Central memory CD4-positive, alpha-beta T cell (primary cell): Measurements from ENCODE around the gene CRYBG1.
"Not testable (repeated sequence)": the region's sequence is repeated elsewhere in the genome, so short reads cannot be mapped to it uniquely, and the experiment has no call there.

Experiments
- DNase-seq: peaks from one replicate; pipeline ENCODE4 v3.0.0; 2022

Gene CRYBG1

DNA sequence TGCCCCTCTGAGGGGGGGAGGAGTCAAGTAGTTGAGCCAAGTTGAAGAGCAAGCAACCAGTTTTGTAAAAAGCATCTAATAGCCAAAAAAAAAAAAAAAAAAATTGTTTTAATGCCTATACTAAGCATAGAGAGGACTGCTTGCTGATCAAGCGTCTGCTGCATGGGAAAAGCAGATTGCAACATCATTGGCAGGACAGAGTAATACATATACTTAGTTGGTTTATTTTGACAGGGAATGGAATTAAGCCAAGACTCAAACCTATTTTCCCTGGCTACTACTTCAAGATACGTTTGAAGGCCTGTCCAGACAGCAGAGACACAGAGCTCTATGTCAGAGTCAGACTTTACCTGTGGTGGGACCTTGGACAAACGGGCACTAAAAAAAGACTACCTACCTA lies 148.3 kb downstream of the CRYBG1 start:
- DNase-seq = no peak

DNA sequence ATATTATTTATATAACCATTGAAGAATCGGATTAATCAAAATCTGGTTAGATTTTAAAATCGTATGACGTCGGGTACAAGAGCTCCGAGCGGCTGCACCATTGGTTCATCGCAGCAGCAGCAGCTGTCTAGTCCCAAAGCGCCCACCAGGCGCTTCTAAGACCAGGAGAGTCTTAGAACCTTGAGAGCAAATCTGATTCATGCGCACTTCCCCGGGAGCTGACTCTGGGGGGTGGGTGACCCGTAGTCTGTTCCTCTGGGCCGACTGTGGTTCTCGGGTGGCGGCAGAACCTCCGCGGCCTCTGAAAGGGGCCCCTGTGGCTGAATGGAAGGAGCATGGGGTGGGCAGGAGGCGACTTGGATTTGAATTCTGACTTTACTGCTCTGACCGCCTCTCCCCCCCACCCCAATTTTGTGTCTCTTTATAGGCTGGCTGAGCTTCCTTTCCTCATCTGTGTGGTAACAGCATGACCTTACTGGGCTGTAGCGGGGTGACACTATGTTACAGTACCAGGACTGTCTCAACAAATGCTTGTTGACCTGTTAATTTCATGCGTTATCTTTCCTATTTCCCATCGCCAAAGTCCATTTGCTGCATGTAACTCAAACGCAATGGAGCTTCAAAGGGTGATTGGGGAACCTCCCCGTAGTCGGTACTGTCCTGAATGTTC lies 149.0 kb downstream of the CRYBG1 start:
- no peak for DNase-seq

- peak; percentile 70 for DNase-seq
These were observed 149.8 kb downstream of the CRYBG1 start for GRCh38 chr6:106510090-106510970.

GRCh38 chr6:106511288-106512047 lies 151.0 kb downstream of the CRYBG1 start:
- peak; percentile 24 for DNase-seq

DNA sequence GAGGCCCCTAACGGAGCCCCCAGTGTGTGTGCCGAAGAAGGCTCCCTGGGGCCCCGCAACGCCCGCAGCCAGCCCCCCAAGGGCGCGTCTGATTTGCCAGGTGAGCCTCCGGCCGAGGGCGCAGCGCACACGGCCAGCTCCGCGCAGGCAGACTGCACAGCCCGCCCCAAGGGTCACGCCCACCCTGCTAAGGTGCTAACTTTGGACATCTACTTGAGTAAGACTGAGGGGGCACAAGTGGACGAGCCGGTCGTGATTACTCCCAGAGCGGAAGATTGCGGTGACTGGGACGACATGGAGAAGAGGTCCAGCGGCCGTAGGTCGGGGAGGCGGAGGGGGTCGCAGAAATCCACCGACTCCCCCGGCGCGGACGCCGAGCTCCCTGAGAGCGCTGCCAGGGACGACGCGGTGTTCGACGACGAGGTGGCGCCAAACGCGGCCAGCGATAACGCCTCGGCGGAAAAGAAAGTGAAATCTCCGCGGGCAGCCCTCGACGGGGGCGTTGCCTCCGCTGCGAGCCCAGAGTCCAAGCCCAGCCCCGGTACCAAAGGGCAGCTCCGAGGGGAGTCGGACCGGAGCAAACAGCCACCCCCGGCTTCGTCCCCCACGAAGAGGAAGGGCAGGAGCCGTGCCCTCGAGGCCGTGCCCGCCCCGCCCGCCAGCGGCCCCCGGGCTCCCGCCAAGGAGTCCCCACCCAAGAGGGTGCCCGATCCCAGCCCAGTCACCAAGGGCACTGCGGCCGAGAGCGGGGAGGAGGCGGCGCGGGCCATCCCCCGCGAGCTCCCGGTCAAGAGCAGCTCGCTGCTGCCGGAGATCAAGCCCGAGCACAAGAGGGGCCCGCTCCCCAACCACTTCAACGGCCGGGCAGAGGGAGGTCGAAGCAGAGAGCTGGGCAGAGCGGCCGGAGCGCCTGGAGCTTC lies 151.8 kb downstream of the CRYBG1 start:
- DNase-seq = peak; percentile 79

GRCh38 chr6:106512968-106513574 lies 152.6 kb downstream of the CRYBG1 start:
- no peak for DNase-seq

GRCh38 chr6:106513808-106514582 lies 153.5 kb downstream of the CRYBG1 start:
- no peak for DNase-seq

GRCh38 chr6:106514583-106514885 lies 154.0 kb downstream of the CRYBG1 start:
- no peak for DNase-seq

- DNase-seq = not testable (repeated sequence)
These were observed 155.1 kb downstream of the CRYBG1 start for GRCh38 chr6:106515582-106515981.

DNA sequence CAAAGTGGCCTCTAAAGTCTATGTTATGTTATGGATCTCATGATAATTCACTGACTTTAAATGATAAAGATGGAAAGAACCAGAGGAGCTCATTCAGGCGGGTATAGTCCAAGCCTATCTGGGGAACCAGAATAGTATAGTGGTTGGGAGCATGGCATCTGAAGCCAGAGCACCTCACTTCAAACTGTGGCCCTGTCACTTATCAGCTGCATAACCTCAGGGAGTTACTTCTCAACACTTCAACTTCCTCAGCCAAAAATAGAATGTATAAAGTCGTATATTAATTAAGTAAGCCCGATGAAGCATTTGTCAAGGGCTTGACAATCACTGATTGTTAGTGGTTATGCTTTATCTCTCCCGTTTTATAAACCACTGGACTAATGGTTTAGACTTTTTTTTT lies 156.1 kb downstream of the CRYBG1 start:
- no peak for DNase-seq

GRCh38 chr6:106517706-106518105 lies 157.2 kb downstream of the CRYBG1 start:
- no peak for DNase-seq

GRCh38 chr6:106518748-106519147 lies 158.2 kb downstream of the CRYBG1 start:
- DNase-seq = no peak

- DNase-seq = peak; percentile 76
These were observed 159.2 kb downstream of the CRYBG1 start for GRCh38 chr6:106519460-106520394.

DNA sequence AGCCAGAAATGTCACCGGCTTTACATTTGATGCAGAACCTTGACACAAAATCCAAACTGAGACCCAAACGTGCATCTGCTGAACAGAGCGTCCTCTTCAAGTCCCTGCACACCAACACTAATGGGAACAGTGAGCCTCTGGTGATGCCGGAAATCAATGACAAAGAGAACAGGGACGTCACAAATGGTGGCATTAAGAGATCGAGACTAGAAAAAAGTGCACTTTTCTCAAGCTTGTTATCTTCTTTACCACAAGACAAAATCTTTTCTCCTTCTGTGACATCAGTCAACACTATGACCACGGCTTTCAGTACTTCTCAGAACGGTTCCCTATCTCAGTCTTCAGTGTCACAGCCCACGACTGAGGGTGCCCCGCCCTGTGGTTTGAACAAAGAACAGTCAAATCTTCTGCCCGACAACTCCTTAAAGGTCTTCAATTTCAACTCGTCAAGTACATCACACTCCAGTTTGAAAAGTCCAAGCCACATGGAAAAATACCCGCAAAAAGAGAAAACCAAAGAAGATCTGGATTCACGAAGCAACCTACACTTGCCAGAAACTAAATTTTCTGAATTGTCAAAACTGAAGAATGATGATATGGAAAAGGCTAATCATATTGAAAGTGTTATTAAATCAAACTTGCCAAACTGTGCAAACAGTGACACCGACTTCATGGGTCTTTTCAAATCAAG lies 160.3 kb downstream of the CRYBG1 start:
- peak; percentile 94 for DNase-seq

DNA sequence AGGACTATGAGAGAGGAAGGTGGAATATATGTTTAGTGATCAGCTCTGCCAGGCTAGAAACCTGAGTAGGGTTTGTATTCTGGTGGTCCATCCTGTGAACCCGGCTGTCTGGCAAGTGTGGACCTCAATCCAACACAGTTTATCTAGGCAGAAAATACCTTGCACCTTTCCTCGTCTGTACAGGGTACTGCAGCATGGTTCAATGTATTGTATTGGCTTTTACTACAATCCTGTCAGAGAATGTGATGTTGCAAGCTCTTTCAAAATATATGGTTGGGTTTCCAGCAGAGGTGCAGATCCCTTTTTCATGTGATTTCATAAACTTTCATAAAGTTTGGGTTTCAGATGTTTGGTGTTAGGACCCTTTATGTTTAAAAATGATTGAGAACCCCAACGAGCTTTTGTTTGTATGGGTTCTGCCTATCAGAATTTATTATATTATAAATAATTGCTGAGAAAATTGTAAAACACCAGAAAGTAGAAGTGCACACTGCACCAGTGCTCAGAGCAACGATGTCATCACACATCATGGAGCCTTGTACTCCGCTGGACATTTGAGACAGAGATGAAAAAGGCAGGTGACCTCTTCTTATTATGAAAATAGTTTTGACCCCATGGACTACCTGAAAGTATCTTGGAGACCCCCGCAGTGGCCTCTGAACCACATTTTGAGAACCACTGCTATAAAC lies 162.2 kb downstream of the CRYBG1 start:
- DNase-seq = no peak

GRCh38 chr6:106525107-106525881 lies 164.8 kb downstream of the CRYBG1 start:
- DNase-seq = peak; percentile 38

DNA sequence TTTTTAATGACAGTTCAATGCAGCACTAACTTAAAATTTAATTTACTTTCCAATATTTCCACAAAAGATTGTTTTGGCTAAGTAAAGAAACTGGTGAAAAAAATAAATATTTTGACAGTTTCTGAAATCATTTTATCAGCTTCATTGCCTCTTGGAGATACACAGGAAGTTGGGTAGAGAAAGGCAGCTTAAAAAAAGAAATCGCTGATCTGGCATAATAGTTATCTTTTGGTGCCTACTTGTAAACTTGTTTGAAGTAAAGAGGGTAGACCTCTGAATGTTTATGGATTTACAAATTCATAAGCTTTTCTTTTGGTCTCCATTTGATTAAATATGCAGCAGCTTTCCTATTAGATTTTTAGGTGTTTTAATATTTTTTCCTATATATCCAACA lies 165.4 kb downstream of the CRYBG1 start:
- DNase-seq = peak; percentile 37

DNA sequence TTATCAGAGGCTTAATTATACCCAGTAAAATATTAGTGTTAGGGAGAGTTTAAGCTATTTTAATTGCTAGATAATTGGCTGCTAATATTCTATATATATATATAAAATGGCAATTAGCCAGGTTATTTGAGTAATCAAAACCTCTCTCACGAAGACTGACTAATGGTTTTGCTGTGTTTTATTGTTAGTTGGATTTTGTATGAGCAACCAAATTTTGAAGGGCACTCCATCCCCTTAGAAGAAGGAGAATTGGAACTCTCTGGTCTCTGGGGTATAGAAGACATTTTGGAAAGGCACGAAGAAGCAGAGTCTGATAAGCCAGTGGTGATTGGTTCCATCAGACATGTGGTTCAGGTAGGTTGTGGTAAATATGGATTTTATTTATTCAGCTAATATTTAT lies 166.6 kb downstream of the CRYBG1 start:
- no peak for DNase-seq
